ENCODE measurements around the gene PCNT.

PCNT gene

GRCh38 chr21:46489800-46490199 lies 165.8 kb downstream of the PCNT start:
- no peaks in the 10 kb centered on the region for H3K9me3 ChIP-seq (ENCODE audit: insufficient read depth, low read depth, low read length)
- H3K9ac ChIP-seq (ENCODE audit: low read depth, low read length), result no peak overlapping the region
- H3K27ac ChIP-seq (ENCODE audit: low read length), result no peak overlapping the region
- H3K4me3 ChIP-seq (ENCODE audit: low read length), result no peak overlapping the region
- no peaks in the 10 kb centered on the region for H3K4me1 ChIP-seq (ENCODE audit: insufficient read depth, low read length)
- H3K27me3 ChIP-seq (ENCODE audit: insufficient read depth, low read length), result no peaks in the 10 kb centered on the region
- H3K36me3 ChIP-seq (ENCODE audit: insufficient read depth, low read depth, low read length), result peaks cover 17% of the 10 kb centered on the region

- Histone ChIP-seq H3K4me1 (ENCODE audit: insufficient read depth, low read length) (no peaks in the 10 kb centered on the region), H3K27me3 (ENCODE audit: insufficient read depth, low read length) (no peaks in the 10 kb centered on the region), H3K4me3 (ENCODE audit: low read length) (no peak overlapping the region), H3K9ac (ENCODE audit: low read depth, low read length) (no peak overlapping the region), H3K36me3 (ENCODE audit: insufficient read depth, low read depth, low read length) (peaks cover 11% of the 10 kb centered on the region), H3K27ac (ENCODE audit: low read length) (no peak overlapping the region), H3K9me3 (ENCODE audit: insufficient read depth, low read depth, low read length) (no peaks in the 10 kb centered on the region)
Observed at GRCh38 chr21:46491553-46491952, 167.6 kb downstream of the PCNT start.

GRCh38 chr21:46492851-46493250 lies 168.9 kb downstream of the PCNT start:
- Histone ChIP-seq H3K4me1 (ENCODE audit: insufficient read depth, low read length) (no peaks in the 10 kb centered on the region), H3K27me3 (ENCODE audit: insufficient read depth, low read length) (no peaks in the 10 kb centered on the region), H3K4me3 (ENCODE audit: low read length) (no peak overlapping the region), H3K36me3 (ENCODE audit: insufficient read depth, low read depth, low read length) (peaks cover 17% of the 10 kb centered on the region; the same call in 1 of the 2 replicates), H3K9ac (ENCODE audit: low read depth, low read length) (no peak overlapping the region), H3K9me3 (ENCODE audit: insufficient read depth, low read depth, low read length) (no peaks in the 10 kb centered on the region), H3K27ac (ENCODE audit: low read length) (no peak overlapping the region)

GRCh38 chr21:46493828-46494227 lies 169.9 kb downstream of the PCNT start:
- Histone ChIP-seq H3K4me3 (ENCODE audit: low read length) (no peak overlapping the region), H3K27ac (ENCODE audit: low read length) (no peak overlapping the region), H3K36me3 (ENCODE audit: insufficient read depth, low read depth, low read length) (peaks cover 27% of the 10 kb centered on the region), H3K9me3 (ENCODE audit: insufficient read depth, low read depth, low read length) (no peaks in the 10 kb centered on the region), H3K4me1 (ENCODE audit: insufficient read depth, low read length) (no peaks in the 10 kb centered on the region), H3K9ac (ENCODE audit: low read depth, low read length) (no peak overlapping the region), H3K27me3 (ENCODE audit: insufficient read depth, low read length) (no peaks in the 10 kb centered on the region)

All from iPS-20b (cell line).